Adrenal gland (tissue), 5 donors: ENCODE data around the gene EIF3M.

Source experiments
- POLR2A ChIP-seq, 2 donors: fragments of 450-650 bp; IDR thresholded peaks; one replicate each; pipeline ENCODE4 v1.6.1; 2017; ENCODE audit warnings: antibody characterized with exemption in 2 of 2, mild to moderate bottlenecking in 2 of 2, moderate library complexity in 1 of 2
- TF ChIP-seq, protein P1 (sequence below), 6 experiments: fragments of 450-650 bp in 4 of 6; fragments of 200-600 bp in 2 of 6; sonication (generic) in 1 of 6; IDR thresholded peaks; 1 replicate in 5 of 6; 2 replicates in 1 of 6; pipeline versions ENCODE4 v1.5.1 to v1.8.0; 2016 to 2021; ENCODE audit warnings: antibody characterized with exemption in 6 of 6, mild to moderate bottlenecking in 2 of 6, moderate library complexity in 1 of 6
- donor health status: DM: no; HTN: no; CAD: no.

DNA sequence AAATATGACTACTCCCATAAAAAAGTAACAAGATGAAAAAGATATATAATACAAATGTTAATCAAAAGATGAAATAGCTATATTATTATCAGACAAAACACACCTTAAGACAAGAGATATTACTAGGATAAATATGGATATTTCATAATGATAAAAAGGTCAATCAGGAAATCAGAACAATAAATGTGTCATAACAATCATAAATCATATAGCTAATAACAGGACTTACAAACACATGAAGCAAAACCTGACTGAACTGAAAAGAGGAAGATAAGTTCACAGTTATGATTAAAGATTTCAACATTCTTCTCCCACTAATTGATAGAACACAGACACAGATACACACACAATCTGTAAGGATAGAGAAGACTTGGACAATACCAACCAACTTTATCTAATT lies 47.2 kb downstream of the EIF3M start:
- TF ChIP-seq, protein P1, sequence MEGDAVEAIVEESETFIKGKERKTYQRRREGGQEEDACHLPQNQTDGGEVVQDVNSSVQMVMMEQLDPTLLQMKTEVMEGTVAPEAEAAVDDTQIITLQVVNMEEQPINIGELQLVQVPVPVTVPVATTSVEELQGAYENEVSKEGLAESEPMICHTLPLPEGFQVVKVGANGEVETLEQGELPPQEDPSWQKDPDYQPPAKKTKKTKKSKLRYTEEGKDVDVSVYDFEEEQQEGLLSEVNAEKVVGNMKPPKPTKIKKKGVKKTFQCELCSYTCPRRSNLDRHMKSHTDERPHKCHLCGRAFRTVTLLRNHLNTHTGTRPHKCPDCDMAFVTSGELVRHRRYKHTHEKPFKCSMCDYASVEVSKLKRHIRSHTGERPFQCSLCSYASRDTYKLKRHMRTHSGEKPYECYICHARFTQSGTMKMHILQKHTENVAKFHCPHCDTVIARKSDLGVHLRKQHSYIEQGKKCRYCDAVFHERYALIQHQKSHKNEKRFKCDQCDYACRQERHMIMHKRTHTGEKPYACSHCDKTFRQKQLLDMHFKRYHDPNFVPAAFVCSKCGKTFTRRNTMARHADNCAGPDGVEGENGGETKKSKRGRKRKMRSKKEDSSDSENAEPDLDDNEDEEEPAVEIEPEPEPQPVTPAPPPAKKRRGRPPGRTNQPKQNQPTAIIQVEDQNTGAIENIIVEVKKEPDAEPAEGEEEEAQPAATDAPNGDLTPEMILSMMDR (IDR thresholded peaks at IDR 0.05) = no peak
- no peak for TF ChIP-seq POLR2A (IDR thresholded peaks at IDR 0.05)
